Fibroblast of skin of right biceps (primary cell): ENCODE measurements around the gene ZNRF2.

ENCODE experiments used
- DNase-seq: peaks from one replicate; pipeline ENCODE4 v3.0.0-alpha.2; 2013

ZNRF2 gene

GRCh38 chr7:30284298-30285066 is at the start of gene ZNRF2:
Gene ZNRF2 (plus strand): TSS chr7:30284597. CDS start chr7:30285358, 761 bp downstream.
- DNase-seq = peak; percentile 98

GRCh38 chr7:30237271-30237695 is 47.1 kb upstream of the ZNRF2 start:
- DNase-seq = no peak

DNA sequence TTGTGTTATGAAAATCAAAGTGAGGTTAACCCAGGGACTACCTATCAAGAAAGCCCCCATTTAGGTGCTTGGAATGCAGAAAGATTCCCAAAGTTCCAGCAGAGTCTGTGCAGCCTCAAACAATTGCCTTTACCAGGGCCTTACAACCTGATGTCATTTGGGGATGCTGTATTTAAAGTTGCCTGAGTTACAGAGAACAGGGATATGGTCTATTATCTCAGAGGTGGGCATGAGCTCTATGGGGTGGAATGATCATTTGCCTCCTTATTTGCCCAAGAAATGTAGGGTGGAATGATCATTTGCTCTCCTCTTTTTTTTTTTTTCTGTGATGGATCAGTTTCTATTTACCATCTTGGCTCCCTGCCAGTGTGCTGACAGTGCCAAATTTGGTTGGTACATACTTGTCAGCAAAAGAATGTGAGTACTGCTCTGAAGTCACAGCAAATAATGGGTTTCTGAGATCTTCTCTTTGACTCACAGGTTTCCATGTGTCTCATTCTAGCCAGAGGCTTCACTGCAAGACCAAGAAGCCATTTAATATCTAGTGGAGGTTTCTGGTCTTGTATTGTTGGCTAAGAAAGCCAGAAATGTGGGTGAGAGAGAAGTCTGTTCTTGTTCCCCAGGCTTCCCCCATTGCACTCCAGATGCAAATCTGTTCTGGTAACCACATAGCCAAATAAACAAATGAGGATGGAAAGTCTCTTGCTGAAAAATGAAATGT is 45.5 kb upstream of the ZNRF2 start:
- peak; percentile 51 for DNase-seq

- DNase-seq = peak; percentile 29
Observed at GRCh38 chr7:30240106-30240800, 44.1 kb upstream of the ZNRF2 start.

- peak; percentile 20 for DNase-seq
Observed at GRCh38 chr7:30241767-30242166, 42.6 kb upstream of the ZNRF2 start.

DNA sequence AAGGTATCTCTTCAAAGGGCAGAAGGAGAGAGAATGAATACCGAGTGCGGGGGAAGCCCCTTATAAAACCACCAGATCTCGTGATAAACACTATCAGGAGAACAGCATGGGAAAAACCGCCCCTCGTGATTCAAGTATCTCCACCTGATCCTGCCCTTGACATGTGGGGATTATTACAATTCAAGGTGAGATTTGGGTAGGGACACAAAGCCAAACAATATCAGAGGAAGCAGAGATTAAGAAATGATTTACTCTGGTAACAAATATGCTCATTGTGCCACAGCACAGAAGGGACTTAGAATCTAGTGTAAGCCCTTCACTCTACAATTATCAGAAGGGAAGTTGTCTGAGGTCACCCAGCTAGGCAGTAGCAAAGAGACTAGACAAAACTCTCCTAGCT is 40.1 kb upstream of the ZNRF2 start:
- DNase-seq = no peak

- no peak for DNase-seq
Observed at GRCh38 chr7:30245913-30246312, 38.5 kb upstream of the ZNRF2 start.

- DNase-seq = no peak
Observed at GRCh38 chr7:30246392-30246791, 38.0 kb upstream of the ZNRF2 start.

GRCh38 chr7:30247541-30248401 is 36.6 kb upstream of the ZNRF2 start:
- no peak for DNase-seq

DNA sequence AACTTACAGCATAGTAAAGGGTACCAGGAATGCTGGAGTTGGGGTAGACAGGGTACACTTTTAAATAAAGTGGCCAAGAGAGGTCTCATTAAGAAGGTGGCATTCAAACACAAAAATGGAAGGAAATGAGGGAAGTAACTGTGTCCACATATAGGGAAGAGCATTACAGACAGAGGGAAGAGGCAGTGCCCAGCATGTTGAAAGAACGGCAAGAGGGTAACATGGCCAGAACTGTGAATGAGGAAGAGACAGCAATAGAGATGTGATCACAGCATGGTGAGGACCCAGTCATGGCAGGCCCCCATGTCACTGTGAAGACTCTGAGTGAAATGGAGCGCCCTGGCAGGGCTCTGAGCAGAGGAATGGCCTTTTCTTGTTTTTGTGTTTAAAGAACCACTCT is 35.1 kb upstream of the ZNRF2 start:
- DNase-seq = no peak

DNA sequence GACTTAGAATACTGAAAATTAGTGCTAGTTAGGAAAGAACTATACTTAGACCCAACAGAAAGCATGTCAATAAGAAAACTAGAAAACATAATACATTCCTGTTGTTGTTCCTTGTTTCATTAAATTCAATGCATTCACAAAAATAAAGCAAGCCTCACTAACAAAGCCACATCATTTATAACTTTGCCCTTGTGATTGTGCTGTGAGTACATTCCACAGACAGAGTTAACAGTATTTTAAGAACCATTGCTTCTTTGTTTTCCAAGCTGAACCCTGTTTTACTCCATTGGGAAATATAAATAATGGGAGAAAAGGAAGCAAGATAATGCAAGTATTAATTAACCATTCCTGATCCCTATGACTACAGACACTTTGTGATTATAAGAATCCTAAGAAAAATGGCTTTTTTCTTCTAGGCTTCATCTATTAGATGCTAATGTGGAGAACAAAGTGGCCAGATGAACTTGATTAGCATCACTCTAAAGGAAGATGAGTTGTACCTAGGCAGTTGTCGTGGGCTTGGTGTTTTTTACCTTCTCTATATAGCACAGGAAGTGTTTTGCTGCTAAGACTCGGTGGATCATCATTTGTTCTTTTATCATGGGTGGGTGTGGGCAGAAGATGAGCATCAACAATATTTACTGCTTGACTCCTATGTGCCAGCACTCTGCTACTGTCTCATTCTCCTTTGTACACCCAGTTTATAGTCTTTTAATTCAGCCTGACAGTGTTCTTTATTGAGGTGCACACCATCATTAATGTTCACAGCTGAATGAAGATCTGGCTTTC is 34.2 kb upstream of the ZNRF2 start:
- no peak for DNase-seq

- DNase-seq = peak; percentile 12
Observed at GRCh38 chr7:30251708-30252329, 32.6 kb upstream of the ZNRF2 start.

- DNase-seq = peak; percentile 9
Observed at GRCh38 chr7:30252885-30253795, 31.3 kb upstream of the ZNRF2 start.

- DNase-seq = no peak
Observed at GRCh38 chr7:30253796-30254165, 30.6 kb upstream of the ZNRF2 start.

GRCh38 chr7:30254248-30254647 is 30.1 kb upstream of the ZNRF2 start:
- DNase-seq = no peak

- DNase-seq = no peak
Observed at GRCh38 chr7:30254717-30255063, 29.7 kb upstream of the ZNRF2 start.

DNA sequence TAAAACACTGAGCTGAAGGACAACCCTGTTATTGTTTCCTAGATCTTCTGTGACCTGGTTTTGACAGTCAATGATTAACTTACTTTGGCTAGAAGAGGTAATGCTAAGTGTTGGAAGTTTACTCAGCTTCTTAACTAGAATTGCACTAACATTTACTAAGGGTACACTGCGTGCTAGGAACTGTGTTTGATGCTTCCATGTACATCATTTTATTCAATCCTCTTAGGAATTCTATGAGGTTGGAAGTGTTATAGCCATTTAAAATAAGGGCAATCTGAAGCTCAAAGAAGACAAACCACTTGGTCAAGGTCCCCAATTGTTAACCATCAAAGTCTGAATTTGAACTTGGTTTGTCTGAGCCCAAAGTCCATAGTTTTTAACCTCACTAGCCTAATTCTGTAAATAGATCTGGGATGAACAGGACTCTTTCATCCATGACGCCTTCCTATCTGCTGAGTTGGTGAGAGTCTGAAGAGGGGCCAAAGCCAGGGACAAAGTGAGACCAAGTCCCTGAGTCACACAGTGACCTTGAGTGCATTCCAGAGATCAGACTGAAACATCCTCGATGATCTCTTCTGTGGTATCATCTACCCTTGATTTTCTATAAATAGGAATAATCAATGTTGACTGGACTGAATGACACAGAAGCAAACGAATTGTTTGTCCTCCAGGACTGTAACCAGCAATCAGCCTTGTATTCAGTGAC is 29.2 kb upstream of the ZNRF2 start:
- no peak for DNase-seq

GRCh38 chr7:30256349-30256858 is 28.0 kb upstream of the ZNRF2 start:
- DNase-seq = no peak

GRCh38 chr7:30260246-30260768 is 24.1 kb upstream of the ZNRF2 start:
- no peak for DNase-seq
